Measurements from ENCODE around the gene PXDN.

PXDN gene

DNA sequence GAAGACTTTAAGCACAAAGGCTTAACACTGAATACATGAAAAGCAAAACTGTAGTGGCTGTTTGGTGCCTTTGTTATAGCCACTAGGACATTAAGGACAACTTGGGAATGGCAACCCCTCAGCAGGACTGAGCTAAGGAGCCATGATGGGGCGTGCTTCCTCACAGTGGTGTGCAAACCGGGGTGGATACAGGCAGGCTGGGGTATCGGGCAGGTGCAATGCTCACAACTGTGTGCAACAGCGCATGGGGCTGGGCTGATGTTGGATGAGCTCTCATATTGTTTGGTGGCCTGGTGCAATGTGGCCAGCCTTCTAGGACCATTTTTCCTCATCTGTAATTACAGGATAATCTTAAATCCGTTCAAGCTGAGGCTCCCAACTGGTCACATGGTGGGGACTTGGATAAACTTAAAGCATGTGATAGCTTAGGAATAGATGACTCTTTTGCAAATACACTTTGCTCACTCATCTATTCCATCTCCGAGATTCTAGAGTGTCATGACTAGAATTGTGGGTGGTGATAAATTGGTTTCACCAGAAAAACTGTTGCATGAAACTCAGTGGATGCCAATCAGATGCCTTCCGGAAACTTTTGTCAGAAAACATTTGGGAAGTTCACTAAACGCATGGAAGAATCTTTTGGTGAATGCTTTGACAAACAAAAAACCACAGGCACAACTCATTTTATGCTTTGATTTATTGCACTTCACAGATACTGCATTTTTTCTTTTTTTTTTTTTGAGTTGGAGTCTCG lies 116.5 kb downstream of the PXDN start:
- CTCF ChIA-PET, result no interaction called here

DNA sequence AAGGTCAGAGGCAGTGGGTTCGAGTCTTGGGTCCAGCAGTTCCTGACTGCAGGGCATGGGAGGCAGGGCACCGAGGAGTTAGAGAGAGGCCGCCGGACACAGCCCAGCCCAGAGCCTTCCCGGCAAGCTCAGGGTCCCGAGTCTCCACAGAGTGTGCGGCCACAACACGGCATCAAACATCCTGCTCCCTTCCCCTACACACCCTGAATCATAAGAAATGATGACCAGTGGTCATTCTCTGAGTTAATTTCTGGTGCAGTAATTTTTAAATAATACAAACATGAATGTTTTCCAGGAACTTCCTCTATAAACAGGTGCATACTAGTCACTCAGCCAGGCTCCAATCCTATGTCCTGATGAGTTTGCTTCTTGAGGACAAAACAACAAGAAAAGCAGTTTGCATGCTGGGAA lies 118.0 kb downstream of the PXDN start:
- no peaks in the 10 kb centered on the region for H3K9me3 ChIP-seq (ENCODE audit: control insufficient read depth, insufficient read depth, low read depth, low read length)
- peaks cover 0 to 3% of the 10 kb centered on the region in 2 experiments; a peak in 1 of 3 replicates for H3K36me3 ChIP-seq (ENCODE audit: control insufficient read depth in 2 of 2, insufficient read depth in 1 of 2, low read length in 2 of 2)
- H3K27ac ChIP-seq (ENCODE audit: extremely low read depth, low read depth, low read length), result no peak overlapping the region
- no peaks in the 10 kb centered on the region for H3K4me1 ChIP-seq (ENCODE audit: control insufficient read depth, insufficient read depth, low read length)
- TF ChIP-seq ZNF174 (tag by site-specific recombination; IDR thresholded peaks at IDR 0.05), result no peak
- TF ChIP-seq ZNF221 (tag by site-specific recombination; IDR thresholded peaks at IDR 0.05; ENCODE audit: borderline replicate concordance), result no peak
- no peak for TF ChIP-seq HOXA7 (CRISPR knock-in tag; IDR thresholded peaks at IDR 0.05; ENCODE audit: borderline replicate concordance)
- no peak for TF ChIP-seq ZNF155 (tag by site-specific recombination; IDR thresholded peaks at IDR 0.05)
- no peak for TF ChIP-seq ZNF791 (tag by site-specific recombination; IDR thresholded peaks at IDR 0.05)
- no peak for TF ChIP-seq ZNF16 (tag by site-specific recombination; IDR thresholded peaks at IDR 0.05; ENCODE audit: low read depth)
- ChIA-PET POLR2A (no interaction called here), CTCF (interaction anchor here (0.6 to 1.5 kb wide), 3 partner anchors 78 to 508 kb away, joined by 3 to 7 read pairs (median 3); no protein-coding TSS in a partner anchor)
- H3K4me3 ChIP-seq (ENCODE audit: low read depth, low read length), result no peak overlapping the region

More for the DNA sequence above, 116.5 kb downstream of the PXDN start:
- POLR2A ChIA-PET, result no interaction called here
- Histone ChIP-seq H3K4me1 (ENCODE audit: control insufficient read depth, insufficient read depth, low read length) (no peaks in the 10 kb centered on the region; the same call in 1 of the 2 replicates), H3K36me3 (ENCODE audit: control insufficient read depth in 2 of 2, insufficient read depth in 1 of 2, low read length in 2 of 2) (peaks cover 0 to 11% of the 10 kb centered on the region in 2 experiments; a peak in 1 of 3 replicates), H3K4me3 (ENCODE audit: low read depth, low read length) (no peak overlapping the region), H3K9me3 (ENCODE audit: control insufficient read depth, insufficient read depth, low read depth, low read length) (no peaks in the 10 kb centered on the region), H3K27ac (ENCODE audit: extremely low read depth, low read depth, low read length) (no peak overlapping the region)
- TF ChIP-seq ZNF654 (tag by site-specific recombination; IDR thresholded peaks at IDR 0.05; ENCODE audit: low read depth), result no peak
- no peak for TF ChIP-seq RBAK (tag by site-specific recombination; IDR thresholded peaks at IDR 0.05)
- TF ChIP-seq ZNF677 (tag by site-specific recombination; IDR thresholded peaks at IDR 0.05), result no peak
- TF ChIP-seq ZFP41 (tag by site-specific recombination; IDR thresholded peaks at IDR 0.05; ENCODE audit: borderline replicate concordance), result no peak
- TF ChIP-seq, protein P1, sequence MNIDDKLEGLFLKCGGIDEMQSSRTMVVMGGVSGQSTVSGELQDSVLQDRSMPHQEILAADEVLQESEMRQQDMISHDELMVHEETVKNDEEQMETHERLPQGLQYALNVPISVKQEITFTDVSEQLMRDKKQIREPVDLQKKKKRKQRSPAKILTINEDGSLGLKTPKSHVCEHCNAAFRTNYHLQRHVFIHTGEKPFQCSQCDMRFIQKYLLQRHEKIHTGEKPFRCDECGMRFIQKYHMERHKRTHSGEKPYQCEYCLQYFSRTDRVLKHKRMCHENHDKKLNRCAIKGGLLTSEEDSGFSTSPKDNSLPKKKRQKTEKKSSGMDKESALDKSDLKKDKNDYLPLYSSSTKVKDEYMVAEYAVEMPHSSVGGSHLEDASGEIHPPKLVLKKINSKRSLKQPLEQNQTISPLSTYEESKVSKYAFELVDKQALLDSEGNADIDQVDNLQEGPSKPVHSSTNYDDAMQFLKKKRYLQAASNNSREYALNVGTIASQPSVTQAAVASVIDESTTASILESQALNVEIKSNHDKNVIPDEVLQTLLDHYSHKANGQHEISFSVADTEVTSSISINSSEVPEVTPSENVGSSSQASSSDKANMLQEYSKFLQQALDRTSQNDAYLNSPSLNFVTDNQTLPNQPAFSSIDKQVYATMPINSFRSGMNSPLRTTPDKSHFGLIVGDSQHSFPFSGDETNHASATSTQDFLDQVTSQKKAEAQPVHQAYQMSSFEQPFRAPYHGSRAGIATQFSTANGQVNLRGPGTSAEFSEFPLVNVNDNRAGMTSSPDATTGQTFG (tag by site-specific recombination; IDR thresholded peaks at IDR 0.05; ENCODE audit: borderline replicate concordance), result no peak
- no peak for TF ChIP-seq ZNF843 (tag by site-specific recombination; IDR thresholded peaks at IDR 0.05)
- TF ChIP-seq ZFP3 (tag by site-specific recombination; IDR thresholded peaks at IDR 0.05; ENCODE audit: low read depth), result no peak

DNA sequence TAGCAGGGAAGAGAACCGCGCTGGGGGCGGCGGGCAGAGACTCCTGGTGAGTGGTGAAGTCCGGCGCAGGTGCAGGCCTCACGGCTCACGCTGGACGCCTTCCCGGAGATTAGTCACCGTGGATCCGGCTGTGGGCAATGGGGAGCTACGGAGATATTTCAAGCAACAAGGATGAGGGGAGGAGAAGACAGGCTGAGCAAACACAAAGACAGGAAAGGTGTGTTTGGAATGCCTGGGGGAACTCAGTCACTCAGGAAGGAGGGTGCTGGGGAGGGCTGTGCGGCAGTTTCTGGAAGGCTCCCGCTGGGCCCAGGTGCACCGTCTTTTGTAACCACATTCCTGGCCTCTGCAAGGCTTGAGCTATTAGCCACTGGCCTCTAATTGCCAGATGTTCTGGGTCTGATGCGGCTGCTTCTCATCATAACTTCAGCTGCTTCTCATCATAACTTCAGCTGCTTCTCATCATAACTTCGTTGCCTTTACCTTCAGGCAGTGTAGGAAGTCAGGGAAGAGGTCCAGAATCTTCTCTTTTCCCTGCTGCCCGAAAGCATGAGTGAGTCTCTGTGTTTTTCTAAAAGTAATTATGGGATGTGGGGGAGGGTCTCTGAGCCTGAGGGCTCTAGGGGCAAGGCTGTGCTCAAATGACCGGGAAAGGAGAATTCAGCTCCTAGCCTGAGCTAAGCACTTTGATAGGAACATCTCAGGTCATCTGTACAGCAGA lies 118.9 kb downstream of the PXDN start:
- CTCF ChIA-PET, result interaction anchor here (0.6 to 1.5 kb wide), 6 partner anchors 45 to 509 kb away, joined by 3 to 7 read pairs (median 3); no protein-coding TSS in a partner anchor
- POLR2A ChIA-PET, result no interaction called here
- H3K4me1 ChIP-seq (ENCODE audit: control insufficient read depth, insufficient read depth, low read length), result no peaks in the 10 kb centered on the region
- no peak overlapping the region for H3K4me3 ChIP-seq (ENCODE audit: low read depth, low read length)
- TF ChIP-seq ZNF621 (tag by site-specific recombination; IDR thresholded peaks at IDR 0.05) (no peak), ZNF37A (tag by site-specific recombination; IDR thresholded peaks at IDR 0.05) (no peak), ZNF768 (tag by site-specific recombination; IDR thresholded peaks at IDR 0.05) (no peak), GLI2 (tag by site-specific recombination; IDR thresholded peaks at IDR 0.05; ENCODE audit: borderline replicate concordance, low read depth) (no peak), KLF7 (tag by site-specific recombination; IDR thresholded peaks at IDR 0.05; ENCODE audit: borderline replicate concordance) (no peak), ZNF843 (tag by site-specific recombination; IDR thresholded peaks at IDR 0.05) (no peak), ZNF660 (tag by site-specific recombination; IDR thresholded peaks at IDR 0.05) (no peak), SP3 (tag by site-specific recombination; IDR thresholded peaks at IDR 0.05) (no peak), ZNF501 (tag by site-specific recombination; IDR thresholded peaks at IDR 0.05) (no peak), ZFP41 (tag by site-specific recombination; IDR thresholded peaks at IDR 0.05; ENCODE audit: borderline replicate concordance) (no peak)
- TF ChIP-seq, protein P2, sequence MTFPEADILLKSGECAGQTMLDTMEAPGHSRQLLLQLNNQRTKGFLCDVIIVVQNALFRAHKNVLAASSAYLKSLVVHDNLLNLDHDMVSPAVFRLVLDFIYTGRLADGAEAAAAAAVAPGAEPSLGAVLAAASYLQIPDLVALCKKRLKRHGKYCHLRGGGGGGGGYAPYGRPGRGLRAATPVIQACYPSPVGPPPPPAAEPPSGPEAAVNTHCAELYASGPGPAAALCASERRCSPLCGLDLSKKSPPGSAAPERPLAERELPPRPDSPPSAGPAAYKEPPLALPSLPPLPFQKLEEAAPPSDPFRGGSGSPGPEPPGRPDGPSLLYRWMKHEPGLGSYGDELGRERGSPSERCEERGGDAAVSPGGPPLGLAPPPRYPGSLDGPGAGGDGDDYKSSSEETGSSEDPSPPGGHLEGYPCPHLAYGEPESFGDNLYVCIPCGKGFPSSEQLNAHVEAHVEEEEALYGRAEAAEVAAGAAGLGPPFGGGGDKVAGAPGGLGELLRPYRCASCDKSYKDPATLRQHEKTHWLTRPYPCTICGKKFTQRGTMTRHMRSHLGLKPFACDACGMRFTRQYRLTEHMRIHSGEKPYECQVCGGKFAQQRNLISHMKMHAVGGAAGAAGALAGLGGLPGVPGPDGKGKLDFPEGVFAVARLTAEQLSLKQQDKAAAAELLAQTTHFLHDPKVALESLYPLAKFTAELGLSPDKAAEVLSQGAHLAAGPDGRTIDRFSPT (tag by site-specific recombination; IDR thresholded peaks at IDR 0.05), result no peak
- TF ChIP-seq, protein P3, sequence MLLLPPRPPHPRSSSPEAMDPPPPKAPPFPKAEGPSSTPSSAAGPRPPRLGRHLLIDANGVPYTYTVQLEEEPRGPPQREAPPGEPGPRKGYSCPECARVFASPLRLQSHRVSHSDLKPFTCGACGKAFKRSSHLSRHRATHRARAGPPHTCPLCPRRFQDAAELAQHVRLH (tag by site-specific recombination; IDR thresholded peaks at IDR 0.05), result no peak
- peaks cover 0 to 2% of the 10 kb centered on the region in 2 experiments; a peak in 1 of 3 replicates for H3K36me3 ChIP-seq (ENCODE audit: control insufficient read depth in 2 of 2, insufficient read depth in 1 of 2, low read length in 2 of 2)
- H3K9me3 ChIP-seq (ENCODE audit: control insufficient read depth, insufficient read depth, low read depth, low read length), result no peaks in the 10 kb centered on the region
- H3K27ac ChIP-seq (ENCODE audit: extremely low read depth, low read depth, low read length), result no peak overlapping the region

Data from HEK293 (cell line).